Activated CD4-positive, CD25-positive, alpha-beta regulatory T cell (primary cell): ENCODE measurements around the gene SLC6A11.

Experiments used
- DNase-seq, 4 experiments: peaks; one replicate each; lab custom pipeline; 2025; lab: John Stamatoyannopoulos, UW

Gene SLC6A11

DNA sequence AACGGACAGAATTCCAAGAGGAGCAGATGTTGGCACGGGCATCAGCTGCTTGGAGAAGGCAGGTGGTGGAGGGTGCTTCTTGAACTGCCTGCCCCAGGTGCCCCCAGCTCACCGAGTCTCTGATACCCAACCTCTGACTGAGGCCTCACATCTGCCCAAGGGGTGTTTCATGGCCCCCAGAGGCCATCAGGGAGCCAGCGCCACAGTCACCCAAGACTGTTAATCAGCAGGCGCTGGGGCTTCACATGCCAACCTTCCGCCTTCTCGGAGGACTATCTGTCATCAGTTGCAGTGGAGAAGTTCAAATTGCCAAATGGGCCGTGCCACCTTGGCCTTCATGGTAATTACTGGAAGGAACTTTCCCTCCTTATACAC, 114.6 kb downstream of the SLC6A11 start:
- DNase-seq, result no peak

DNA sequence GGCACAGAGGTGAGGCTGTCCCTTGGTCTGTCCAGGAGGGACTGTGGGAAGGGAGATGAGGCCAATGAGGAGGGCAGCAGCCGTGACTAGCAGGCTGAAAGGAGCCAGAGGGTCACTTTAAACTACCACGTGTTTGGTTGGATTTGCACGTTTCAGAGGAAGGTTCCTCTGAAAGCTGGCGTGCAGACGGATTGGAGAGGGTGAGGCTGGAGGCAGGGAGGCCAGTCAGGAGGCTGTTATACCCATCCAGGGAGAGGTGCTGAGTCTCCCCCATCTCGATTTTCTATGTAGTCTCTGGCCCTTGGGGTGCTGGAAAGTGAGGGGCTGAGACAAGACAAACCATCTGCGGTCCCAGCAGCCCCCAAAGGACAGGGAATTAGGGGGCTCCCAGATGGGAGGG, 116.6 kb downstream of the SLC6A11 start:
- DNase-seq, result no peak

DNA sequence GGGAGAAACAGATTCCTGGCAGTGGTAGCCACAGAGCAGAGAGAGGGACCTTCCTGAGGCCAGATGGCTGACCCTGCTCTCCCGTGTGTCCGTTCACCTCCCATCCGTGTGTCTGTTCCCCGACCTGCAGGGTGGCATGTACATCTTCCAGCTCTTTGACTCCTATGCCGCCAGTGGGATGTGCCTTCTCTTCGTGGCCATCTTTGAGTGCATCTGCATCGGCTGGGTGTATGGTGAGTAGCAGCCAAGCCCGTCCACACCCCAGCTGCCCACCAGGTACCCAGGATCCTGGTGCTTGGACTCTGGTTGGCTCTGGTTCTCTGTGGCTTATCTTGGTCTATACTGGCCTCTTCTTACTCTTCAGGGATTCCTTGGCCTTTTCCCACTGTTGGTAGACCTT, 117.0 kb downstream of the SLC6A11 start:
- DNase-seq, result no peak

DNA sequence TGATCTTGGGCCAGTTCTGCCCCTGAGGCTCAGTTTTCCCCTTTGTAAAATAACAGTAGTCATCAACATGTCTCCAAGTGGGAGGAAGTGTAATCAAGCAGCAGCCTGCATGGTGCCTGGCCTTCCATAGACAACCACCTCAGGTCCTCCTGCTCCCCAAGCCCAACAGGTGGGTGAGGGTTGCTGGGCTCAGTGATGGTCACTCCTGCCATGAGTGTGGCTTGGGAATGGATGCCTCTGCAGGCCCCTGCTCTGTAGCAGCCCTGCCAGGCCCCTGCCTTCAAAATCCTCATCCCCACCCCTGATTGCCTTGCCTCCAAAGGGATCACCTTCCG, 117.4 kb downstream of the SLC6A11 start:
- DNase-seq, result no peak

DNA sequence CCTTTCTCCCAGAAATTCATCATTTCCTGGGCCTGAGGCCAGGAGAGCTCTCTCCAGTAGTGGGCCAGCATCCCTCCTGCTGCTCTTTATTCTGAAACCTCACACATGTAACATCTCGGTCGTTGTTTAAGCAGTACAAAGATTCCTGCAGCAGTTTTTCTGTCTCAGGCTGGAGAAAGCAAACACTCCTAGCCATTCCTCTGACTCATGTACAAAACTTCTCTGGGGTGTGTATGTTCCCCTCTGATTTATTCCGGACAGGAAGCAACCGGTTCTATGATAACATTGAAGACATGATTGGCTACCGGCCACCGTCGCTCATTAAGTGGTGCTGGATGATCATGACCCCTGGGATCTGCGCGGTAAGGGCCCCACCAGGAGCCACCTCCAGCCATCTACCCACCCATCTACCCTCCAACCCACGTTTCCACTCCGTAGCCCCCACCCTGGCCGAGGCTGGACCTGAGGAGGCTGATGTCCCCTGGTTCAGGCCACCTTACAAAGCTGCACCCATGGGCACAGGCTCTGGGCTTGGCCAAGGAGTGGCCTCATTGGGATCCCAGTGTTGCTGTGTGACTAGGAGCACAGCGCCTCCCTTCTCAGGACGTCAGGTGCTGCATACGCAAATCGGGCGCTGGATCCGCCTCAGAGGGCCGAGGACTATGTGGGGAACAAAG, 117.9 kb downstream of the SLC6A11 start:
- DNase-seq, result no peak

DNA sequence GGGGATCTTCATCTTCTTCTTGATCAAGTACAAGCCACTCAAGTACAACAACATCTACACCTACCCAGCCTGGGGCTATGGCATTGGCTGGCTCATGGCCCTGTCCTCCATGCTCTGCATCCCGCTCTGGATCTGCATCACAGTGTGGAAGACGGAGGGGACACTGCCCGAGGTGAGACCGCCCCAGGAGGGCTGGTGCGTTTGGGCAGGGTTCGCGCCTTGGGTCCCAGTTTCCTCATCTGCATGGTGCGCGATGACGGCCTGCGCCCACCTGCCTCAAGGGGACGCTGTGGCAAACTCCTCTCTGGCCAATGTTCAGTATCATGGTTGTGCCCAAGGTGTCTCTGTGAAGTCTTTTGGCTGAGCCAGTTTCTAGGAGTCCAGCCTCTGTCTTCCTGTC, 119.0 kb downstream of the SLC6A11 start:
- no peak for DNase-seq

DNA sequence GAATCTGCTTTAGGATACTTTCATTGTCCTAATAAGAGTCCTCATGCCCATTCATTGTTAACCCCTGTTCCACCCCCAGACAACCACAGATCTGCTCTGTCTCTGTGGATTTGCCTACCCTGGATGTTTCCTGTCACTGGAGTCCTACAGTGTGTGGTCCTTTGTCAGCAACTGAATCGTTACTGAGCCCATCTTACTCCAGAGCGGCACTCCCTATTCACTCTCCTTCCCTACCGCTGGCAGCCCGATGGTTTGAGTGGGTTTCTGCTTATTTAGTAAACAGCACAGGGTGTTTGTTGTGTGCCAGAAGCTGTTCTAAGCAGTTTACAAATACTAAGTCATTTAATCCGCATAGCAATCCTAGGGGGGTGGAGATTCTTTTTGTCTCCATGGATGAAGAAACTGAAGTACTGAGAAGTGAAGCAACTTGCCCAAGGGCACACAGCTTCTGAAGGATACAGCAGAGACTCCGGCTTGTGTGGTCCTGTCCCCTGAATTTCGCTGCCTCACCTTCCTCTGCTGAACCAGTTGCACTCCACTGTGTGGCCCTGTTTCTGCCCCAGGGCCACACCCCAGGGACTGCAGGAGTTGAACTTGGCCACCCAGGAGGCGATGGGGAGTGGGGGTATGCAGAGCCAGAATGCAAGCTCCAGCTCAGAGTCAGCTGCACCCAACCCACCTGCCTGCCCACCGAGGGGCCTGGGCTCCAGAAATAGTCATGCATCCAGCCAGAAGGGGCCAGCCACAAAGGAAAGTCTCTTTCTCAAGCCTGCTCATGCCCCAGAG, 120.0 kb downstream of the SLC6A11 start:
- DNase-seq, result no peak

DNA sequence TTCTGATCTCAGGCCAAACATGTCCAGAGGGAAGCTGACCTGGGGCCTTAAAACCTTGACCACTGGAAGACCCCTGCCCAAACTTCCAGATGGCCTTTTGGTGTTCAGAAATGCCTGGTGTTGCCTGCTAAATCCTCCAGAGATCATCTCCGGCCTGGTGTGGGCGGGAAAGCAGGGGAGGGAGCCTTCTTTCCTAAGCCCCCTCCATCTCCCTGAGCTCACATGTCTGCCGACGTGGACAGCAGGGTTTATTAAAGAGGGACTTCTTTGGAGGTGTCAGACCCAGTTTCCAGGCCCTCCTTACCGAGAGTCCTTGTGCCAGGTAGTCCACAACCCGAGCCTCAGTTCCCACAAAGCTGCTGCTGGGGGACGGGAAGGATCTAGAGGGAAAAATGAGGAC, 120.7 kb downstream of the SLC6A11 start:
- no peak for DNase-seq

DNA sequence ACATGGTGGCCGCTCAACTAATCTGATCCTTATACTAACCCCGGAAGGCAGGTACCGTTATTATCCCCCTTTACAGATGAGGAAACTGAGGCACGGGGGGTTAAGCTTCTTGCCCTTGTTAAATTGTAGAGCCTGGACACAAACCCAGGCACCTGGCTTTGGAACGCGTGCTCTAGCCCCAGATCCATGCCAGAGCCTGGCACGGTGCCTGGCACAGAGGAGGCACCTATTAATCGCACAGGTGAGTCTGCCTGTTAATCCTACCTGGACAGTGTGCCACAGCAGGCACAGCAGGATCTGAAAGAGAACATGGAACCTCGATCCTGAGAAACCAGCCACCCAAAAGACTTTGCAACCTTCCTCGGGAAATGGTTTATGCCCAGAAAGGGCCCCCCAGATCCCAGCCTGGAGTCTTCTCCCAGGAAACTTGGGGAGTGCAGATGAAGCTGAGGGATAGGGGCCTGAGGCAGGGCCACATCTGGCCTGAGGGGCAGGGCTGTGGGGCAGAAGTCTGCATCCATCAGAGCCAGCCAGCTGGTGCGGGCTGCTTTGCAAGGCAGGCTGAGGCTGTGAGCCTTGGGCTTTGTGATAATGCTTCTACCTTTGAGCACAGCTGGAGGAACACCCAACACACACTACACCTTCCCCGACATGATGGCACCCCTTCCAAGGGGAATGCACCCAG, 121.3 kb downstream of the SLC6A11 start:
- DNase-seq, result no peak

DNA sequence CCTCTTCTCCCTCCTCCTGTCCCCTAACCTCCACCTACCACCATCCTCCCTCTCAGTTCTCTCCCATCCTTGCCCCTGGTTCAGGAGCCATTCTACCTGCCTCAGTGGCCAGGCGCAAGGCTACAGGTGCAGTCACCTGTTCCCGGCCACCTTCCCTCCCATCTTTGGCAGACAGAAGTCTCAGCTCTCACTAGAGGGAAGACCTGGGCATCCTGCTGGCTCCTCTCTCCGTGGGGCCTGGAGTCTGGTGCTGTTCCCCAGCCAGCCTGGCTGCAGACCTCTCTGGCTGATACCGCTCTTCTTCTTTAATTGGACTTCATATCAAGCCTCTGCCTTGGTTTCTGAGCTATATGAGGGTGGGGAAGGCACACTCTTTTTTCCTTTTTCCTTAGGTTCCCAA, 123.5 kb downstream of the SLC6A11 start:
- DNase-seq, result no peak

DNA sequence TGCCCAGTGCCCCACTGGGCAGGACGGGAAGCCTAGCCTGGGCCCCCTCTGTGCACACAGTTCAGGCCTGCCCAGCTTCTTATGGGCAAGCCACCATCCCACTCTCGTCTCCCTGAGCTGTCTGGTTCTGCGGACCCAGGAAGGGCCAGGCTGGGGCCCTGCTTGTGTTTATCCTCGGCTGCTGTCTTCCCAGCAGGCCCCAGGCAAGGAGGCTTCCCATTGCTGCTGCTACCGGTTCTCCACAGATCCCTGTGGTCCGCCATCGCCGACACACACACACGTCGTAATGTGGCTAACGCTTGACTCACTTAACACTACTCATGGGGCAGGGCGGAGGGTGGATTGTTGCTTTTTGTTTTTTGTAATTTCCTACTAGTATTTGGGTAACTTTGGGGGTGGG, 124.1 kb downstream of the SLC6A11 start:
- no peak for DNase-seq

DNA sequence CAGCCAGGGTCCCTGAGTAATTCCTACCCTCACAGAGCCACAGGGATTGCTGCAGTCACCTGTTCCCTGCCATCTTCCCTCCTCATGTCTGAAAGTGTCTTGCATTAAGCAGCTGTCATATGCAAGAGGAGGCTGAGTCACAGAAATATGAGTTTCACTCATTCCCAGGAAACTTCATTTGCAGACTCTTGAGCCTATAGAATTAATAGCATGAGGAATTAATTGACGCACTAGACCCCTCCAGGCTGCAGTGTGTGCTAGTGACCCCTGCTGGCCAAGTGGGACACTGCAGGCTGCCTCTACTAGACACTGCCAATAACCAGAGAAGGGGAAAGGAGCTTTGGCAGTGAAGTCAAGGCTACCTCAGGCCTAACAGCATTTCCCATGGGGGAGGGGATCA, 125.9 kb downstream of the SLC6A11 start:
- no peak for DNase-seq

DNA sequence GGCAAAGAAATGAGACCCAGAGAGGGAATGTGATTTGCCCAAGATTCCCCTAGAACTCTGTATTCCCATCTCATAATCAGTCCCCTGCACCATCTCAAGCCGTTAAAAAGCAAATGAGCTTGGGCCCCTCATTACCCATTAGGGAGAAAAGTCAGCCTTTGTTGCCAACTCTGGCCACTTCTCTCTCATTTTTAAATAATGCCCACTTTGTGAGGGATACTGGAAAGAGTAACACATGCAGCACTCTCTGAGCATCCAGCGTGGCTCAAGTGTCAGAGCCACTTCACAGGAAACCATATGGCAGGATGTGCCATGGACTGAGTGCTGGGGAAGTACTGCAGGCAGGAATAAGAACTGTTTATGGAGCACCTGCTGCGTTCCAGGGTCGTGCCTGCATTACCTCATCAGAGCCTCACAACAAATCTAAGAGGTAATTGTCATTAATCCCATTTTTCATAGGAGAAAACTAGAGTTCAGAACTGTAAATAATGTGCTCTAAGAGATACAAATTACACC, 126.7 kb downstream of the SLC6A11 start:
- DNase-seq, result no peak

DNA sequence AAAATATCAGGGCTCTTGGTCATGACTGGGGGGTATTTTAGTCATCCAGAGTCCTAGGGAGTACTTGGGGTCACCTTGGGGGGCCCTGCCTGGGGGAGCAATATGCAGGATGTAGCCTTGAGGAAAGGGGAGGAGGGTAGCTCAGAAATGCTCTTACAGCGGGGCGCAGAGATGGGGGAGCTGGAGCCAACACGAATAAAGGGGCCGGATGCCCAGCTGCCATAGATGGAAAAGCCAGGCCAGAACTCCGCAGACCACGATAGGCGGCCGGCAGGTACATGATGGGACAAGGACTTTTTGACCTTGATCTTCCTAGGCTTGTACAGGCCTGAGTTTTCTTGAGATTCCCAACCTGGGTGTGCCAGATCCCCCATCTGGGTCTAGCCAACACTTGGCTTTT, 128.8 kb downstream of the SLC6A11 start:
- DNase-seq, result no peak

DNA sequence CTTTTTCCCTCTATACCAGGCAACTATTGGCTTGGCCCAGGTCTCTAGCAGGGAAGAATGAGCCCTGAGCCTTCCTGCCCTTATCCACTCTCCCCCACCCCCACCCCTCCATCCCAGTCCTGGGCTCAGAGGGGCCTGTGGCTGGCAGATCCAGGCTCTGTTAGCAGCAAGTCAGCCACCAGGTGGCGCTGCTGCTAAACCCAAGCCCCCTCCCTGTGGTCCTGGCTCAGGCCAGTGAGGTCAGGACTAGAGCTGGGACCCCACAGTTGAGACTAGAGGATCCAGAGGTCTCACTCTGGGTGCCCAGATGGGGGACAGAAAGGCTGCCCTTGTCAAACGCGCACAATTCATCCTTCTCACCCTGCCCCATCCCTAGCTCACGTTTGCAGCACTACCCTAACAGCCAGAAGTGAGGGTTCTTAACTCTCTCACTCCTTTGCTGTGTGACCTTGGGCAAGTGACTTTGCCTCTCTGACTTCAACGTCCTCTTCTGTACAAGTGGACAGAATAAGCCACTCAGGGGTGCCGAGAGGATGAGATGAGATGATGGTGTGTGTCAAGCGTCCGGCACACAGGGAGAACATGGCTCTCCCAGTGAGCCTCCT, 129.8 kb downstream of the SLC6A11 start:
- DNase-seq, result peak; percentile 6 to 14 (median 10)

DNA sequence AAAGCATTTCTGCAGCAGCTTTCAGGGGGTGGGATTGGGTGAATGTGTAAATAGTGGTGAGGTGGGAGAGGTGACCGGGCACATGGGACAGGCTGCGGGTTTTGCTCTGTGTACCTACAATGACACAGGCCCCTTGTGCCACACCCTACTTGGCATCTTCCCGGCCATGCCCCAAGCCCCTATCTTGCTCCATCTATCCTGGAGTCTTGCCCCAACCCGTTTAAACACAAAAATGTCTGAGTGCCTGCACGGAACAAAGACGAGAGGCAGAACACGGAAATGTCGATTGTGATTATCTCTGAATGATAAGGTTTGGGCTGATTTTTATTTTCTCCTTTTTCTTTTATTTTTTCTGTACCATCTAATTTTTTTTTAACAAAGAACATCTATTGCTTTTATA, 130.5 kb downstream of the SLC6A11 start:
- no peak for DNase-seq

DNA sequence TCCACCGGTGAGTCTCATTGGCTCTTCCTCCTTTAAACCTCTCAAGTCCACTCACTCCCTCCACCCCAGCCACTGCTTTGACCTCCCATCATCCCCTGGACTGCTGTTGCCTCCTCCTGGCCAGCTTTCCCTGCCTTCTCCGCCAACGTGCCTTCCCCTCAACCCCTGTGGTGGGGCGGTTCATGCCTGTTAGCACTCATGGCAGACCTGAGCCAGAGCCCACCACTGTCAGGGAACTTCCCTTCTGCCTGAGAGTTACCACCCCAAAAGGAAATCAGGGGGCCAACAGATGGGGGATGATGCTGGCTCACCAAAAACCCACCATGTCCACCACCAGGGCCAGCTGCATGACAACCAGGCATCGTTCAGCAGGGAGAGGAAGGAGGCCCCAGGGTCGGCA, 132.3 kb downstream of the SLC6A11 start:
- no peak for DNase-seq

DNA sequence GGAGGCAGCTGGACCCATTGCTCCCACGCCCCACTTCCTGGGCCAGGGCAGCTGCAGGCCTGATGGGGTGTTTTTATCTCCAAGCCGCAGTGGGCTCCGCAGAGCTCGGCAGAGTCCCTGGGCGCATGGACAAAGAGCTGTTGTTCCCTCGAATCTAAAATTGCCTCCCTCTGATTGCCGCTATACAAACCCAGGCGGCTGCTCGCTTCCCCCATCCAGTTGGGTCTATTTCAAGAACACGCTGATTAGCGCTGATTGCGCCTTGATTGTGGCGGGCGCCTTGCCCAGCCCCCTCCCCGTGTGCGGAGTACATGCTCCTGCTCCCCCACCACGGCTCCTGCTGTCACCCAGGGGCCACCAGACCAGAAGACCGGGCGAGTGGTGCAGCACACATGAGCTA, 133.2 kb downstream of the SLC6A11 start:
- no peak for DNase-seq

DNA sequence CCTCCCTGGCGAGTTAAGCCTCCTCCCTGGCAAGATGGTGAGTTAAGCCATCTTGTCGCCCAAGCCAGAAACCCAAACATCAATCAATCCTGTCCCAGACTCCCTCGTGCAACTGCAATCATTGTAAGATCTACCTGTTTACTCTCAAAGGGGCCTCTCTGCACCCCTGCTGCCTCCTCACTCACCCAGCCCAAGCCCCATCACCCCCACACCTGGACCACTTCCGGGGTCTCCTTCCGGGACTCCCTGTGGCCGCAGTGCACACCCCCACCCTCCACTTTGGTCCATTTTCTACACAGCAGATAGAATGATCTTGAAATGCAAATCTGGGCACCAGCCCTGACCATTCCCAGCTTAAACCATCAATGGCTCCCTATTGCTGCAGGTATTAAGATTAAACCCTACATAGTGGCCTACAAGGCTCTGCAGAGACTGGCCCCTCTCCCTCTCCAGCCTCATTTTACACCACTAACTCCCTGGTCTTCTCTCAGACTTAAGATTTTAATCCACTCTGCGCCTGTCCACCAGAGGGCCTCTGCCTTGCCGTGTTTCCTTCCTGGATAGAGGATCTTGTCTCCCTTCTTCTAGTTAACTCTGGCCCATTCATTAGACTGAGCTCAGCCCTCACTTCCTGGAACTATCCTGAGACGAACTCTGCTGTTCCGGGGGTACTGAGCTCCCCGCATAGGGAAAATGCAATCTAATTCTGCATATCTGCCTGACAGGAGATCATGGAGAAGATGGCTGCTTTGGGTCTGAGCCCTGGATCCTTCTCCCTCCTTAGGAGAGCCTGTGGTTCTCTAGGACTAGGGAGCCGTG, 134.7 kb downstream of the SLC6A11 start:
- no peak for DNase-seq

DNA sequence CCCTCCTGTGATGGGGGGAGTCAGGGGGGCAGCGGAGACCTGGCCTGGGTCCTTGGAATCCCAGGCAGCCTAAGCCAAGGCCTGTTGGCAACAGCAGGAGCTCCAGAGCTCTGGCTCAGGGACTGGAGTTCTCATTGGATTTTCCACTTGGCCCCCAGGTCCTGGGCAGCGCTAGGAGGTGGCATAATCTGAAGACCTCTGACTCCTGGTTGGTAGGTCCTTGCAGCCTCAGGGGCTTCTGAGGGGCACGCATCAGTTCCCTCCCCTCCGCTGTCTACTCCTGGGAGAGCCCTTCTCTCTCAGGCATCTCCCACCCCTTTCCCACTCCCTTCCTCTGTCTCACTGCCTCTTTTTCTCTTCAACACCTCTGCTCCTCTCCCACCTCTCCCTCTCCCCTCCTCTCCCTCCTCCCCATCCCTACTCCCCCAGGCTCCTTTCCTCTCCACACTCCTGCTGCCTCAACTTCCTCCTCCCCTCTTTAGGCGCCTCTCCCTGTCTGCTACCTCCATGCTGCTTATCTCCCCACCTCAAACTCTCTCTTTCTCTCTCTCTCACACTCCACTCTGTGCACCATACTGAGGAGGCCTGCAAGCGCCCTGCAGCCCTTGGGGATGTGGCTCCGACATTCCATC, 135.4 kb downstream of the SLC6A11 start:
- DNase-seq, result no peak

DNA sequence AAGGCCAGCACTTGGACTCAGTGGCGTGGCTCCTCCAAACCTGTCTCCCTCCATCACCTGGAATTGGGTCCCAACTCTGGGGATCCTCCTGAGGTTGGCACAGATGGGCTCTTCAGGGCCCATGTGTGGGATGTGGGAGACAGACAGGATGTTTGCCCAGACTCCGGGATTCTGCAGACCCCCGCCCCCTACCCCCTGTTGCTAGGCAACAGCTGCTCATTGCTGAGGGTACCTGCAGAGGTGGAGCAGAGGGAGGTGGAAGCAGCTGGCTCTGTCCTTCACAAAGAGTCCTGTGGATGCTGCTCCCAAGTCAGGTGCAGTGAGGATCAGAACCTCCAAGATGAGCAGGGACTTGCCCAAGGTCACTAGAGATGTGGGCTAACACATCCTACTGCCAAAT, 136.5 kb downstream of the SLC6A11 start:
- no peak for DNase-seq
